DOHH2 (cell line): ENCODE data around the gene NPEPL1.

Experiments
- H3F3A ChIP-seq: fragments of 200-600 bp; sonication (generic), shearing (Covaris generic); 2 replicates; pipeline ENCODE4 v1.6.0; 2016; ENCODE audit warnings: antibody characterized with exemption, mild to moderate bottlenecking; ENCODE audit not compliant: control insufficient read depth, insufficient read depth
- H3K27ac ChIP-seq: fragments of 200-600 bp; sonication (generic); 2 replicates; pipeline ENCODE4 v1.5.1; 2014; ENCODE audit warnings: low read depth, mild to moderate bottlenecking, low read length, moderate library complexity
- H3K27me3 ChIP-seq: fragments of 200-600 bp; sonication (generic); 2 replicates; pipeline ENCODE4 v1.6.1; 2014; ENCODE audit warnings: mild to moderate bottlenecking, low read length, mixed read lengths; ENCODE audit not compliant: control insufficient read depth
- H3K36me3 ChIP-seq: fragments of 200-600 bp; sonication (generic); 2 replicates; pipeline ENCODE4 v1.6.1; 2014; ENCODE audit warnings: mild to moderate bottlenecking, low read length, moderate library complexity, mixed read lengths; ENCODE audit not compliant: control insufficient read depth
- H3K4me1 ChIP-seq: fragments of 200-600 bp; sonication (generic); 2 replicates; pipeline ENCODE4 v1.6.1; 2014; ENCODE audit warnings: mild to moderate bottlenecking, low read length, mixed read lengths; ENCODE audit not compliant: control insufficient read depth
- H3K4me2 ChIP-seq: fragments of 200-600 bp; sonication (generic); 2 replicates; pipeline ENCODE4 v1.6.0; 2014; ENCODE audit warnings: mild to moderate bottlenecking, low read length, moderate library complexity
- H3K4me3 ChIP-seq: fragments of 200-600 bp; sonication (generic); 2 replicates; pipeline ENCODE4 v1.5.1; 2014; ENCODE audit warnings: mild to moderate bottlenecking, low read length, mixed read lengths
- H3K79me2 ChIP-seq: fragments of 200-600 bp; sonication (generic); 2 replicates; pipeline ENCODE4 v1.6.1; 2014; ENCODE audit warnings: mild to moderate bottlenecking, low read length, mixed read lengths; ENCODE audit not compliant: control insufficient read depth
- H3K9me2 ChIP-seq: fragments of 200-600 bp; sonication (generic); replicated peaks from 2 replicates; pipeline ENCODE4 v1.6.1; 2014; ENCODE audit warnings: mild to moderate bottlenecking, low read length, mixed read lengths; ENCODE audit not compliant: control insufficient read depth
- H3K9me3 ChIP-seq: fragments of 200-600 bp; sonication (generic); 2 replicates; pipeline ENCODE4 v1.6.1; 2014; ENCODE audit warnings: antibody characterized with exemption, low read length, mixed read lengths; ENCODE audit not compliant: control insufficient read depth, insufficient read depth
- H4K20me1 ChIP-seq: fragments of 200-600 bp; sonication (generic); 2 replicates; pipeline ENCODE4 v1.6.0; 2014; ENCODE audit warnings: low read depth, mild to moderate bottlenecking, antibody characterized with exemption, low read length, moderate library complexity; ENCODE audit not compliant: control insufficient read depth, insufficient read depth
- EZH2phosphoT487 ChIP-seq: fragments of 200-600 bp; sonication (generic); IDR thresholded peaks from 2 replicates; pipeline ENCODE4 v1.6.1; 2017; ENCODE audit warnings: borderline replicate concordance, mild to moderate bottlenecking, antibody characterized with exemption, low read length, moderate library complexity, mixed read lengths
- TF ChIP-seq, protein P1 (sequence below): fragments of 200-600 bp; sonication (generic); IDR thresholded peaks from one replicate; pipeline ENCODE4 v1.5.1; 2014; ENCODE audit warnings: antibody characterized with exemption, mild to moderate bottlenecking, low read depth, low read length; ENCODE audit not compliant: poor library complexity, severe bottlenecking

The NPEPL1 gene

DNA sequence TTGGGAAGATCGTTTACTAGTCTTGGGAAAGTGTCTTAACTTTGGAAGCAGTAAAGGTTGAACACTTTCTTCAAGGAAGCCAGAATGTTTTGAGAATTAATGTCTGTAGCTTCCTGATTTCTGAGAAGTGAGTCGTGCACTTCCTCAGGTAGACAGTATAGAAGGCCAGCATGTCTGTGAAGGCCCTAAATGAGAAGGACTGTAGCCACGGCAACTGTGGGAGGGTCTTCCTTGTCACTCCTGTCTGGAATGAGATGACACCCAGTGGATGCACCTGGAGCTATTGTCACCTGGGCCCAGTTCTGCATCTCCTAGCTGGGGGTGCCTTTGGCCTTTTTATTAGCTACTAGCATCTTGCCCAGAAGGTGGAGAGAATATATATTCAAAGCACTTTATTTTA, 32.8 kb upstream of the NPEPL1 start:
- H3K4me2 ChIP-seq = peak overlapping the region; percentile 12
- no peaks in the 10 kb centered on the region for H3F3A ChIP-seq
- H4K20me1 ChIP-seq = peaks cover 9% of the 10 kb centered on the region; the same call in 1 of the 2 replicates
- no peaks in the 10 kb centered on the region for H3K9me3 ChIP-seq
- peaks cover 96% of the 10 kb centered on the region for H3K79me2 ChIP-seq
- no peaks in the 10 kb centered on the region for H3K9me2 ChIP-seq
- H3K36me3 ChIP-seq = peaks cover 56% of the 10 kb centered on the region
- TF ChIP-seq, protein P1, sequence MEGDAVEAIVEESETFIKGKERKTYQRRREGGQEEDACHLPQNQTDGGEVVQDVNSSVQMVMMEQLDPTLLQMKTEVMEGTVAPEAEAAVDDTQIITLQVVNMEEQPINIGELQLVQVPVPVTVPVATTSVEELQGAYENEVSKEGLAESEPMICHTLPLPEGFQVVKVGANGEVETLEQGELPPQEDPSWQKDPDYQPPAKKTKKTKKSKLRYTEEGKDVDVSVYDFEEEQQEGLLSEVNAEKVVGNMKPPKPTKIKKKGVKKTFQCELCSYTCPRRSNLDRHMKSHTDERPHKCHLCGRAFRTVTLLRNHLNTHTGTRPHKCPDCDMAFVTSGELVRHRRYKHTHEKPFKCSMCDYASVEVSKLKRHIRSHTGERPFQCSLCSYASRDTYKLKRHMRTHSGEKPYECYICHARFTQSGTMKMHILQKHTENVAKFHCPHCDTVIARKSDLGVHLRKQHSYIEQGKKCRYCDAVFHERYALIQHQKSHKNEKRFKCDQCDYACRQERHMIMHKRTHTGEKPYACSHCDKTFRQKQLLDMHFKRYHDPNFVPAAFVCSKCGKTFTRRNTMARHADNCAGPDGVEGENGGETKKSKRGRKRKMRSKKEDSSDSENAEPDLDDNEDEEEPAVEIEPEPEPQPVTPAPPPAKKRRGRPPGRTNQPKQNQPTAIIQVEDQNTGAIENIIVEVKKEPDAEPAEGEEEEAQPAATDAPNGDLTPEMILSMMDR = no peak
- TF ChIP-seq EZH2phosphoT487 = no peak
- H3K27me3 ChIP-seq = no peaks in the 10 kb centered on the region
- H3K4me1 ChIP-seq = peaks cover 30% of the 10 kb centered on the region
- H3K27ac ChIP-seq = no peak overlapping the region
- H3K4me3 ChIP-seq = no peak overlapping the region

- no peaks in the 10 kb centered on the region for H3K9me2 ChIP-seq
- H3K4me3 ChIP-seq = no peak overlapping the region
- H3K4me1 ChIP-seq = peaks cover 21% of the 10 kb centered on the region
- no peaks in the 10 kb centered on the region for H3K9me3 ChIP-seq
- H3F3A ChIP-seq = no peaks in the 10 kb centered on the region
- peaks cover 94% of the 10 kb centered on the region for H3K79me2 ChIP-seq
- H3K4me2 ChIP-seq = no peak overlapping the region
- H3K27me3 ChIP-seq = no peaks in the 10 kb centered on the region
- no peaks in the 10 kb centered on the region; the same call in 1 of the 2 replicates for H4K20me1 ChIP-seq
- TF ChIP-seq EZH2phosphoT487 = no peak
- TF ChIP-seq, protein P1 = no peak
- H3K36me3 ChIP-seq = peaks cover 48% of the 10 kb centered on the region
- no peak overlapping the region for H3K27ac ChIP-seq
Observed at GRCh38 chr20:58660855-58661597, 31.6 kb upstream of the NPEPL1 start.

- Histone ChIP-seq H3K27me3 (no peaks in the 10 kb centered on the region), H3K4me2 (no peak overlapping the region), H4K20me1 (peaks cover 2% of the 10 kb centered on the region; the same call in 1 of the 2 replicates), H3K4me3 (no peak overlapping the region), H3F3A (no peaks in the 10 kb centered on the region), H3K27ac (no peak overlapping the region), H3K9me2 (no peaks in the 10 kb centered on the region), H3K9me3 (no peaks in the 10 kb centered on the region), H3K4me1 (peaks cover 21% of the 10 kb centered on the region), H3K36me3 (peaks cover 51% of the 10 kb centered on the region), H3K79me2 (peaks cover 93% of the 10 kb centered on the region)
- TF ChIP-seq, protein P1 = no peak
- no peak for TF ChIP-seq EZH2phosphoT487
Observed at GRCh38 chr20:58661598-58662473, 30.8 kb upstream of the NPEPL1 start.
